Stomach (tissue), 4 donors: ENCODE measurements around the gene TNPO2.

Source experiments
- POLR2A ChIP-seq, 4 donors: fragments of 450-650 bp; IDR thresholded peaks; one replicate each; pipeline ENCODE4 v1.6.1; 2016; ENCODE audit warnings: antibody characterized with exemption in 4 of 4, control low read depth in 2 of 4, mild to moderate bottlenecking in 1 of 4, moderate library complexity in 1 of 4
- TF ChIP-seq, protein P1 (sequence below), 7 experiments: fragments of 450-650 bp in 4 of 7; fragments of 200-600 bp in 3 of 7; sonication (generic) in 3 of 7; IDR thresholded peaks; one replicate each; pipeline ENCODE4 v1.5.1; 2016 to 2019; ENCODE audit warnings: antibody characterized with exemption in 7 of 7, control low read depth in 2 of 7, mild to moderate bottlenecking in 1 of 7

DNA sequence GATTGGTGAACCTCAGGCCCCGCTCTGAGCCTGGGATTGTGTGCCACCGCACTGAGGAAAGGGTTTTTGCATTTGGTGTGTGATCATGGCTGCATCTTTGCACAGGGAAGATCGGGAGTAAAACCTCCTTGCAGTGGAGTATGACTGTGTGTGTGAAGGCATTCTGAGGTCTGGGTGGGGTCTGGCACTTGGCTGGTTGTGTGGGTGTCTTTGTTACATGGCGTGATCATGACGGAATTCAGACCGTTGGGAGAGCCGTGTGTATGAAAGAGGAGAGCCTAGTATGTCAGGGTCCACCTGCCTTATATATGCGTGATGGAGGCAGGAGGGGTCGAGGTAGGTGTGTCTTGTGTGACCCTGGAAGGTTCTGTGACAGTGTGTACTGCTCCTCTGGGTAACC is 27.1 kb upstream of the TNPO2 start:
- TF ChIP-seq, protein P1, sequence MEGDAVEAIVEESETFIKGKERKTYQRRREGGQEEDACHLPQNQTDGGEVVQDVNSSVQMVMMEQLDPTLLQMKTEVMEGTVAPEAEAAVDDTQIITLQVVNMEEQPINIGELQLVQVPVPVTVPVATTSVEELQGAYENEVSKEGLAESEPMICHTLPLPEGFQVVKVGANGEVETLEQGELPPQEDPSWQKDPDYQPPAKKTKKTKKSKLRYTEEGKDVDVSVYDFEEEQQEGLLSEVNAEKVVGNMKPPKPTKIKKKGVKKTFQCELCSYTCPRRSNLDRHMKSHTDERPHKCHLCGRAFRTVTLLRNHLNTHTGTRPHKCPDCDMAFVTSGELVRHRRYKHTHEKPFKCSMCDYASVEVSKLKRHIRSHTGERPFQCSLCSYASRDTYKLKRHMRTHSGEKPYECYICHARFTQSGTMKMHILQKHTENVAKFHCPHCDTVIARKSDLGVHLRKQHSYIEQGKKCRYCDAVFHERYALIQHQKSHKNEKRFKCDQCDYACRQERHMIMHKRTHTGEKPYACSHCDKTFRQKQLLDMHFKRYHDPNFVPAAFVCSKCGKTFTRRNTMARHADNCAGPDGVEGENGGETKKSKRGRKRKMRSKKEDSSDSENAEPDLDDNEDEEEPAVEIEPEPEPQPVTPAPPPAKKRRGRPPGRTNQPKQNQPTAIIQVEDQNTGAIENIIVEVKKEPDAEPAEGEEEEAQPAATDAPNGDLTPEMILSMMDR (IDR thresholded peaks at IDR 0.05): no peak
- no peak for TF ChIP-seq POLR2A (IDR thresholded peaks at IDR 0.05)
